OCI-LY7 (cell line): ENCODE results near the gene ABCG4. TPM values are rescaled to one million over a fixed set of nuclear protein-coding genes. Genes with fewer than 3 reads are reported as not detected.
A peak's percentile ranks its signal among the peaks of the same experiment; 100 is the strongest.
"Not testable (repeated sequence)": the region's sequence is repeated elsewhere in the genome, so short reads cannot be mapped to it uniquely, and the experiment has no call there.

ENCODE experiments used
- BruUV-seq: library from RNA; stranded (reverse); fragments of 400-500 nt; replicated peaks from 2 replicates; lab custom pipeline; 2021; lab: Mats Ljungman, UMichigan
- CTCF ChIA-PET: fragments of 300-600 bp; sonication (Branson Sonifier 250); formaldehyde crosslinking; loops from one replicate; lab custom pipeline; 2022; ENCODE audit warnings: antibody characterized with exemption; ENCODE audit not compliant: unreplicated experiment; lab: Charles Lee
- POLR2A ChIA-PET: fragments of 300-600 bp; sonication (Branson Sonifier 250); formaldehyde crosslinking; loops from one replicate; lab custom pipeline; 2022; ENCODE audit warnings: antibody characterized with exemption; lab: Charles Lee
- DNase-seq: peaks from one replicate; pipeline ENCODE4 v3.0.0-alpha.2; 2015; ENCODE audit warnings: low spot score
- H2AFZ ChIP-seq: fragments of 200-600 bp; sonication (generic), shearing (Covaris generic); 2 replicates; pipeline ENCODE4 v1.6.1; 2014; ENCODE audit warnings: mild to moderate bottlenecking, antibody characterized with exemption, low read length, moderate library complexity
- H3K27ac ChIP-seq: fragments of 200-600 bp; sonication (generic); 2 replicates; pipeline ENCODE4 v1.5.1; 2014; ENCODE audit warnings: mixed run types, low read depth, mild to moderate bottlenecking, moderate library complexity, low read length, inconsistent platforms; ENCODE audit not compliant: poor library complexity, severe bottlenecking
- H3K36me3 ChIP-seq: fragments of 200-600 bp; sonication (generic); 2 replicates; pipeline ENCODE4 v1.6.1; 2014; ENCODE audit warnings: mild to moderate bottlenecking, antibody characterized with exemption, low read length, moderate library complexity, mixed read lengths; ENCODE audit not compliant: insufficient read depth
- H3K4me1 ChIP-seq: fragments of 200-600 bp; sonication (generic); 2 replicates; pipeline ENCODE4 v1.5.1; 2014; ENCODE audit warnings: mild to moderate bottlenecking, low read length; ENCODE audit not compliant: insufficient read depth, poor library complexity, severe bottlenecking
- H3K4me2 ChIP-seq: fragments of 200-600 bp; sonication (generic); 2 replicates; pipeline ENCODE4 v1.6.1; 2014; ENCODE audit warnings: mild to moderate bottlenecking, low read length
- H3K4me3 ChIP-seq: fragments of 200-600 bp; sonication (generic); 2 replicates; pipeline ENCODE4 v1.5.1; 2014; ENCODE audit warnings: mild to moderate bottlenecking, low read depth, low read length; ENCODE audit not compliant: poor library complexity, severe bottlenecking
- H3K79me2 ChIP-seq: fragments of 200-600 bp; sonication (generic); 2 replicates; pipeline ENCODE4 v1.6.1; 2016; ENCODE audit warnings: low read depth, mild to moderate bottlenecking, low read length, moderate library complexity, mixed read lengths; ENCODE audit not compliant: insufficient read depth
- H3K9me2 ChIP-seq: fragments of 200-600 bp; sonication (generic); 2 replicates; pipeline ENCODE4 v1.6.1; 2016; ENCODE audit warnings: mild to moderate bottlenecking, low read length, mixed read lengths; ENCODE audit not compliant: insufficient read depth
- H3K9me3 ChIP-seq: fragments of 200-600 bp; sonication (generic); 2 replicates; pipeline ENCODE4 v1.6.1; 2014; ENCODE audit warnings: mild to moderate bottlenecking, mixed run types, low read length, mixed read lengths
- H4K20me1 ChIP-seq: fragments of 200-600 bp; sonication (generic); 2 replicates; pipeline ENCODE4 v1.6.1; 2014; ENCODE audit warnings: mild to moderate bottlenecking, antibody characterized with exemption, low read length, moderate library complexity, mixed read lengths; ENCODE audit not compliant: insufficient read depth
- CTCF ChIP-seq: fragments of 200-600 bp; sonication (generic); conservative IDR thresholded peaks from 2 replicates; pipeline ENCODE4 v1.5.1; 2014; ENCODE audit warnings: mild to moderate bottlenecking, antibody characterized with exemption, low read length, moderate library complexity, mixed read lengths
- EZH2phosphoT487 ChIP-seq: fragments of 200-600 bp; sonication (generic); IDR thresholded peaks from 2 replicates; pipeline ENCODE4 v1.6.1; 2018; ENCODE audit warnings: low read depth, borderline replicate concordance, mild to moderate bottlenecking, mixed run types, antibody characterized with exemption, low read length, moderate library complexity, mixed read lengths
- intact Hi-C: fragments of 100-400 bp; cut with micrococcal nuclease; formaldehyde crosslinking; loops from one replicate; pipeline ENCODE4 v1.10.0; 2022; ENCODE audit not compliant: unreplicated experiment
- total RNA-seq, 2 experiments: library from RNA; depleted of rRNA in 1 of 2; stranded (reverse); fragments of >200 nt in 1 of 2; shearing (Covaris generic) in 1 of 2; gene quantifications; 2 replicates each; pipeline ENCODE4 v1.2.3, GENCODE V29; 2014 to 2022

Gene ABCG4
- total RNA-seq, 2 experiments from 2014 or later: not detected

DNA sequence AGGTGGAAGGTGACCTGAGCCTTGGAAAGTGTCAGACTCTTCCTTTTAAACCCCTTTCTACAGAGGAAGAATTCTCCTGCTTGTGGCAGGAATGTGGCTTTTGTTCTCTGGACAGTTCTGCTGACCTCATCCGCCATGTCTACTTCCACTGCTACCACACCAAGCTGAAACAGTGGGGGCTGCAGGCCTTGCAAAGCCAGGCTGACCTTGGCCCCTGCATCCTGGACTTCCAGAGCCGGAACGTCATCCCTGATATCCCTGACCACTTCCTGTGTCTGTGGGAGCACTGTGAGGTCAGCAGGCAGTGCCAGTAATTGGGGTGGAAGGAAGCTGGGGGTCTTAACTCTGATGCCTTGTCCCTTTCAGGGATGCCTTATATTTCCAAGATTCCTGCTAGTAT is 18.2 kb upstream of the ABCG4 start:
- Histone ChIP-seq H3K4me3 (no peak overlapping the region), H3K4me2 (no peak overlapping the region), H2AFZ (no peak overlapping the region), H3K9me2 (no peaks in the 10 kb centered on the region), H3K36me3 (peaks cover 37% of the 10 kb centered on the region), H3K27ac (no peak overlapping the region), H4K20me1 (no peaks in the 10 kb centered on the region), H3K9me3 (no peaks in the 10 kb centered on the region), H3K79me2 (no peaks in the 10 kb centered on the region), H3K4me1 (peaks cover 11% of the 10 kb centered on the region)
- POLR2A ChIA-PET: interaction anchor here (0.6 kb wide), 1 partner anchor 9 kb away, joined by 3 read pairs; the partner anchor contains the start of gene HINFP
- TF ChIP-seq EZH2phosphoT487 (no peak), CTCF (no peak)
- DNase-seq: no peak
- intact Hi-C loops: no loop called here
- CTCF ChIA-PET: no interaction called here
- no TSS peak for BruUV-seq

DNA sequence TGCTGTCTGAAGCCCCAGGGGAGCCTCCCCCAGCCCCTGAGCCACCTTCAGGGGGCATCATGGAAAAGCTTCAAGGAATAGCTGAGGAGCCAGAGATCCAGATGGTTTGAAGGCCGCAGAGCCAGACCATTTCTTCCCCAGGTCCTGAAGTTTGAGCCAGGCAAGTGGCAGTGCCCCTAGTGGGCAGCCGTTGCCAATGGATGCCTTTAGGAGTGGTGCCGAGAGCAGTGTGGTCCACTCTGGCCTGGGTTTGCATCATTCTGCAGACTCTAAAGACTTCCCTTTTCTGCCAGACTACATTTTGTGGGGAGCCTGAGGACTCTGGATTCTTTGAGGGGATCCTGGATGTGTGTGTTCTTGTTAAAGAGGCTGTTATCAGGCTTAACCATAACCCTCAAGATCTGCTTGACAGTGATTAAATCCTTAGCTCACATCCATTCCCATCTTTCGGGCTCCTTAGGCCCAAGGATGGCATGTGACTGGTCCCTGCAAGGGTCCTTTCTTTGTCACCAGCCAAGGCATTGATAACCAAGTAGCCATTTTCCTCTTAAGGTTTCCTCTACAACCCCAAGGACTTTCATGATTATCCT is 14.4 kb upstream of the ABCG4 start:
- H2AFZ ChIP-seq: no peak overlapping the region
- no peak overlapping the region for H3K27ac ChIP-seq
- TF ChIP-seq EZH2phosphoT487 (no peak), CTCF (peak; percentile 77)
- BruUV-seq: no TSS peak
- H4K20me1 ChIP-seq: no peaks in the 10 kb centered on the region
- peaks cover 37% of the 10 kb centered on the region for H3K36me3 ChIP-seq
- no peaks in the 10 kb centered on the region for H3K9me3 ChIP-seq
- H3K9me2 ChIP-seq: no peaks in the 10 kb centered on the region
- intact Hi-C loops: no loop called here
- no peak overlapping the region for H3K4me3 ChIP-seq
- ChIA-PET CTCF (interaction anchor here (0.5 kb wide), 1 partner anchor 20 kb away, joined by 4 read pairs; no protein-coding TSS in a partner anchor), POLR2A (interaction anchor here (0.6 to 1.3 kb wide), 3 partner anchors 8 to 173 kb away, joined by 3 to 11 read pairs (median 3); no protein-coding TSS in a partner anchor)
- no peak overlapping the region for H3K4me2 ChIP-seq
- no peaks in the 10 kb centered on the region for H3K4me1 ChIP-seq
- DNase-seq: peak; percentile 13
- H3K79me2 ChIP-seq: no peaks in the 10 kb centered on the region

GRCh38 chr11:119139276-119139675 is 9.6 kb upstream of the ABCG4 start:
- DNase-seq, H3K4me1 ChIP-seq, H3K27ac ChIP-seq, H2AFZ ChIP-seq, H3K4me2 ChIP-seq, H3K4me3 ChIP-seq, BruUV-seq, H3K36me3 ChIP-seq, H3K9me2 ChIP-seq, H3K79me2 ChIP-seq, CTCF ChIA-PET, intact Hi-C loops, H3K9me3 ChIP-seq, H4K20me1 ChIP-seq: not testable (repeated sequence)
- POLR2A ChIA-PET: interaction anchor here (0.9 kb wide), 2 partner anchors 18 to 22 kb away, joined by 3 read pairs; partner anchors contain the start of gene HINFP
